Left lobe of liver (tissue), 2 donors: ENCODE data around the gene MAPRE3. TPM values are rescaled to one million over a fixed set of nuclear protein-coding genes. Genes with fewer than 3 reads are reported as not detected.
"Not testable (repeated sequence)": the region's sequence is repeated elsewhere in the genome, so short reads cannot be mapped to it uniquely, and the experiment has no call there.

Experiments used
- ATAC-seq: fragments of 200-7000 bp; cut with Tn5 transposase; one replicate; pipeline ENCODE4 v1.9.1; 2020; ENCODE audit warnings: mild to moderate bottlenecking, moderate library complexity
- DNase-seq: peaks from one replicate; pipeline ENCODE4 v3.0.0-alpha.2; 2020; ENCODE audit warnings: low spot score
- total RNA-seq: library from RNA; stranded (reverse); gene quantifications from one replicate; pipeline ENCODE4 v1.2.1, GENCODE V29; 2021
- donor health status: DM: no; HTN: no; CAD: no; lungs with moderate emphysema.
- donor health status: DM: no; HTN: yes; CAD: no.

The MAPRE3 gene
- total RNA-seq, result 16.6 TPM

DNA sequence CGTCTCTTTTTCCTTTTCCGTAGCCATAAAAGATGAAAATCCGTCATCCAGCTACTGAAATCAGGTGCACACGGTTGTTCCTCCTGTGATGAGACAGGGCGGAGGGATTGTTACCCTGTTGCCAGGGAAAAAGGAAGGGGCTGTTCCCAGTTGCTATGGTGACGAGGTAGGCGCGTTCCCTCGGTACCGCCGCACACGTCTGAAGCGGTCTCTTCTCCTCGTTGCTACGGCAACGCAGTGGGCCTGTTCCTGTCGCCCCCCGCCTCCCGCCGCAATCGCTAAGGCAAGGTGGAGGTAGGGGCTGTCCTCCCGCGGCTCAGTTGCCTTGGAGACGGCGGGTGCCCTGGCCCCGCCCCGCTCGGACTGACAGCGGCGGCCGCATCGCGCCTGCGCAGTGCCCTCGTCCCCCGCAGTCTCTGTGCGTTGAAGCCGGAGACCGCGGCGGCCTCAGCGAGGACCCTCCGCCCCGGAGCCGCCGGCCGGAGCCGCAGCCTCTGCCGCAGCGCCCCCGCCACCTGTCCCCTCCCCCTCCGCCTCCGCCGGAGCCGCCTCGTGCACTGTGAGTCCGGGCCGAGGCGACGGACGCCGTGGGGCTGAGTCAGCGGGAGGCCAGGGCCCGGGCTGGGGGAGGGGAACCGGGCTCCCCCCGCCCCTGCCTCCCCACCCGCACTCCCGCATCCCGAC, at the start of gene MAPRE3:
Gene MAPRE3, plus strand, starts transcription at position 394 of the 684 bp plus-strand sequence. CDS start 51,582 bp downstream, outside the sequence.
- ATAC-seq (peak; percentile 96), DNase-seq (peak; percentile 88)

DNA sequence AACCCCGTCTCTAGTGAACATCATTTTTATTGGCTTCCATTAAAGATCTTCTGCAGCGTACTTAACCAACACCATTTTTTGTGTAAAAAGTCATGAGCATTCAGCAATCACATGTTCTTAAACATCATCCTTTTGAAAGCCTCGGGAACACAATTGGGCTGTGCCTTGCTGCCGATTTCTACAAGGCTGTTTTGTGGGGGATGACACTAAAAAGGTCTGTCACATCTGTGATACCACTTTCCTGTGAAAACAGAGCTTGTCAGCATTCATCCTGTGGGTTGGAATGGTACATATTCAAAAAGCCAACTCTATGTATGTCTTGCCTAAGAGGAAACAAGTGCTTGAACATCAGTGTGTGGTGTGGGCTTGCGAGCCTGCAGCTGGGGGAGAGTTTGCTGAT, 49.1 kb upstream of the MAPRE3 start:
- DNase-seq, result no peak
- ATAC-seq, result no peak

GRCh38 chr2:26922405-26923188, 47.8 kb upstream of the MAPRE3 start:
- DNase-seq (no peak), ATAC-seq (peak; percentile 90)

GRCh38 chr2:26923189-26923466, 47.3 kb upstream of the MAPRE3 start:
- ATAC-seq, DNase-seq: not testable (repeated sequence)

GRCh38 chr2:26924731-26925099, 45.7 kb upstream of the MAPRE3 start:
- no peak for ATAC-seq
- no peak for DNase-seq

- DNase-seq (no peak), ATAC-seq (no peak)
These were observed 45.2 kb upstream of the MAPRE3 start for GRCh38 chr2:26925100-26925791.

DNA sequence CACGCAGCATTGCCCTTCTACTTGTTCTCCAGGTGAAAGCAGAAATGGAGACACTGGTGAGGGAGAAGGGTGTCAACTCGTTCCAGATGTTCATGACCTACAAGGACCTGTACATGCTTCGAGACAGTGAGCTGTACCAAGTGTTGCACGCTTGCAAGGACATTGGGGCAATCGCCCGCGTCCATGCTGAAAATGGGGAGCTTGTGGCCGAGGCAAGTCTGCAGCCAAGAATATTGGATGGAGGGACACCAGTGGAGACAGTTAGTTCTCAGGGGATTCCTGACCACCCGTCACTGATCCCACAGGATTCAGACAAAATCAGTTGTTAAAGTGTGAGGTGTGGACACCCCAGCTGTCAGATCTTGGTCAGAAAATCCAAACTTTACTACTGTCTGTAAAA, 43.2 kb upstream of the MAPRE3 start:
- ATAC-seq, result no peak
- DNase-seq, result no peak

GRCh38 chr2:26932974-26933373, 37.5 kb upstream of the MAPRE3 start:
- DNase-seq, result no peak
- no peak for ATAC-seq

DNA sequence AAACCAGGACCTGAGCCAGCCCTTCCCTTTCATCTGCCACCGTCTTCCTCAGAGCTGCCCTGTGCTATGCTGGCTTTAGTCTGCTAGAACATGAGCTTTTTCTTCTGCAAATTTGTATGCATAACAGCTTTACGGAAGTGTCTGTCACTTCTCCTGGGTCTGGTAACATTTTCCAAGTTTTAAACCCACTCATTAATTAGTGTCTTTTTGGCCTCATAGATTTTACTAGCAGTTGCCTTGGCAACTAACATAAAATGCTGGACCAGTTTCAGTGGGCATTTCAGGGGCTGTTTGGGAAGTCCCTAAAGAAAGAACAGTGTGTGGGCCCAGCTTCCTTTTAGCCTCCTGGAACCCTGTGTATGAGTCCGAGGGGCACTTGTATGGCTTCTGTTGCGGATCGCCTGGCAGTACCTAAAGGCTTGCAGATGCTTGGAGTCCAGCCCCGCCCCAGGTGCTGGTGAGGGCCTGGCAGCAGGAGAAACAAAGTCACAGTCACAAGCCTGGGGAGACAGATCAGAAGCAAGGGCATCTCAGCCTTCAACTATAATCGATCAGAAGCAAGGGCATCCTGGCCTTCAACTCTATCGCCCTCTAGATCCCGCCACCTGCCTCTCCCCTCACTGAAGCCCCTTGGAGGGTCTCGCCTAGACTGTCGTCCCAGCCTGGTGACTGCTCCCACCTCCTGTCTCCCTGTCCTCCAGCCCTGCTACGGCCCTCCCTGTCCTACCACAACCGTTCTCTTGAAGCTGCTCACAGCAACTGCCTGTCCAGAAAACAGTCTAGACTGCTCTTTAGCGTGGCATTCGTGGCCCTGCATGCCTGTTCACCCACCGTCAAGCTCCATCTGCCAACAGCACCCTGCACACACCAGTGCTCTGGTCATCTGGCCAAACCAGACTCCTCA, 36.8 kb upstream of the MAPRE3 start:
- no peak for DNase-seq
- ATAC-seq, result no peak

DNA sequence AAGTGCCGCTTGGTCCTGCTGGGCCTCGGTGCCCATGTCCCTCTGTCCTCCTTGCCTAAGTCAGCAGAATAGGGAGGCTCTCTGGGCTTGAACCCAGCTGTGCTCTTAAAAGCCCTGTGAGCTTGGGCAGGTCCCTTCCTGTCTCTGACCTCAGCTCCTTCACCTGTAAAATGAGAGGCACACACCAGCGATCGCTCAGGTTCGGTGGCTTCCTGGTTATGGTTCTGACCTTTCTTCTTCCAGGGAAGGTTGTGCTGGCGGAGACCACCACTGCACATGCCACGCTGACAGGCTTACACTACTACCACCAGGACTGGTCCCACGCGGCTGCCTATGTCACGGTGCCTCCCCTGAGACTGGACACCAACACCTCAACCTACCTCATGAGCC, 36.1 kb upstream of the MAPRE3 start:
- DNase-seq (no peak), ATAC-seq (no peak)

DNA sequence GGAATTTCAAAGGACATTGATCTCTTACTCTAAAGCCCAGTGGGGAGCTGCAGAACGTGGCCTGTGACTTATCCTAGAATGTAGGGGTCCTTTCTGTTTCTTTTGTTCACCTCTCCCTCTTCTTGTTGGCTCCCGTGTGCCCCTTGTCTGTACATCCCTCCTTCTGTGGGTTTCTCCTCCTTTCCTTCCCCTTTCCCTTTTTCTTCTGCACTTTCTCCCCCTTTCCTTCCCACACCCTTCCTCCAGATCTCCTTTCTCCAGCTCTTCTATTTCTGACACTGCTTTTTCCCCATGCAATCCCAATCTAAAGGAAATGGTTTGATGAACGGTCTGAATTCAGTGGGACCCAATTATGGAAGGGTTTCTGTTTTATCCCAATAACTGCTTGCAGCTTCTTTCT, 35.5 kb upstream of the MAPRE3 start:
- ATAC-seq, result no peak
- no peak for DNase-seq

GRCh38 chr2:26936855-26937254, 33.6 kb upstream of the MAPRE3 start:
- ATAC-seq (no peak), DNase-seq (no peak)

DNA sequence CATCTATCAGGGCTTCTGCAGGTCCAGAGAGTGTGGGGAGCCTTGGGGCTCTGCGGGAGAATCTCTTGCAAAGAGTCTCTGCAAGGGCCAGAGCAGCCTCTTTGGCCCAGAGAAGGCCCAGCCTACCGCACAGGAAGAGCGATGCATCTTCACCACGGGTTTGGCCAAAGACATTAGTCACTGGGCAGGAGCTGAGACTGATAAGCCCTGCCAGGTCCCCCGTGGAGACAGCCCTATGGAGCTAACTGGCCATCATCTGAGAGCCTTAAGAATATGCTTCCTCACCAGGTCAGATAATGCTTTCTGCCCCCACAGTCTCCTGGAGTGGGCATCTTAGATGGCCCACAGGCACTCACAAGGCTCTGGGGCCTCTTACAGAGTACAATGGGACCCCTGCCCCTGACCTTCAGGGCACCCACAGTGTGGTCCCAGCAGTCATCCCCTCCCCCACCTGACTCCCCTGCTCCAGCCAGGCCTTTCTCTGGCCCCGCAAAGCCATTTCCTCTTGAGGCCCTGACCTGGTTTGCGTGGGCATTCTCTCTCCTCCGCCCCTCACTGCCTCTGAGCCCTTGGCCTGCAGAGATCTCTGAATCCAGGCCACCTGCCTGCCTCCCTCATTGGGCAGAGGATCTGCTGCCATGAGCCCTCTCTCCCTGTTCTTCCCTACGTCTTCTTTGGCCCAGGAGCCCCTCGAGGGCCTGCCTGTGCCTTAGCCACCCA, 31.9 kb upstream of the MAPRE3 start:
- no peak for ATAC-seq
- no peak for DNase-seq

DNA sequence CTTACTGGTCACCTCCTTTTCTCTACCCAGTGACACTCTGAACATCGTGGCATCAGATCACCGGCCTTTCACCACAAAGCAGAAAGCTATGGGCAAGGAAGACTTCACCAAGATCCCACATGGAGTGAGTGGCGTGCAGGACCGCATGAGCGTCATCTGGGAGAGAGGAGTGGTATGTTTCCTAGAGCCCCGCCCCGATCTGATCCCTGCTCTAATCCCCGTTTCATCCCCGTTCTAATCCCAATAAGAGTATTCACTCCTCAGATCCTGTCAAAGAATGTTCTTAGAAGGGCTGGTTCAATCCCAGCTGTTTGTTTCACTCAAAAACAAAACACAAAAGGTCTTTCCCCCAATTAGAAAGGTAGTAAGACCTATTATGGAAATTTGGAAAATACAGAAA, 30.4 kb upstream of the MAPRE3 start:
- ATAC-seq (no peak), DNase-seq (no peak)

DNA sequence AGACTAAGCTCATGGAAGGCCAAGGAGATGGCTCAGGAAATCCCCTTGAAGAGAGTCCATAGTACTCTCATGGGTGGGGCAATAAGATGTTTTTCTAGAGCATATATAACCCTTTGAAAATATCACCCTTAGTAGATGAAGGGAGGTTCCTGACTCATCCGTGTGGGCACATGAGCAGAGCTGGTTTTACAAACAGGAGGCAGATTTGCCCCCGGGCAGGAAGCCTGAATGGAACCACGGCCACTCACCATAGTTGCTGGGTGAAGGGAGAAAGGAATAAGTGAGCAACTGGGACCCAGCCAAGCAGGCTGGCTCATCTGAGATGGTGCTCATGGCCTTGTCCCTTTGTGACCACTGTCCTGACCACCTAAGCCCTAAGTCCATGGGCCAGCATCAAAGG, 29.0 kb upstream of the MAPRE3 start:
- ATAC-seq (no peak), DNase-seq (no peak)

DNA sequence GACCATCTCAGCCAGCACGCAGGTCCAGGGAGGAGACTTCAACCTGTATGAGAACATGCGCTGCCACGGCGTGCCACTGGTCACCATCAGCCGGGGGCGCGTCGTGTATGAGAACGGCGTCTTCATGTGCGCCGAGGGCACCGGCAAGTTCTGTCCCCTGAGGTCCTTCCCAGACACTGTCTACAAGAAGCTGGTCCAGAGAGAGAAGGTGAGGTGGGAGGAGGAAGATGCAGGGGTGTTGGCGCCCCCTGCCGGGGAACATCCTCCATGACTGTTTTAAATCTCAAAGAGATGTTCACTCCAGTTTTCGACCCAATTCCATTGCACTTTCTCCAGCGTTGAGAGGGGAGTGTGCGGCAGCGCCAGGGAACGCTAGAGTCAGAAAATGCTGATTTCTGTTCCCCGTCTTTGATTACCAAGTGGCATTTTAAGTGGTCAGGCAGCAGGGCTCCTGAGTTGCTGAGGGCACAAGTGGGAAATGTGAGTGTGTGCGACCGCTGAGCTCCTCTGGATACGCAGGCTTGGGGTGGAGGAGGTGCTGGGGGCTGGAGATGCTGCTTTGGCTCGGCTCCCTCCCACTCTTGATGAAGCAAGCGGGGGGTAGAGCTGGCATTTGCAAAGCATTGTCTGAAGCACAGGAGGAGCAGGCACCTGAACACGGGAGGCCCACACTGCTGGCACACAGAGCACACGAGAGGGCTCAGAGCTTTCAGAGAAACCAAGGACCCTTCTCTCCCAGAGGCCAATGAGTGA, 27.7 kb upstream of the MAPRE3 start:
- peak; percentile 89 for ATAC-seq
- peak; percentile 65 for DNase-seq

- ATAC-seq, result no peak
- DNase-seq, result no peak
These were observed 24.3 kb upstream of the MAPRE3 start for GRCh38 chr2:26945991-26946750.

- peak; percentile 28 for ATAC-seq
- no peak for DNase-seq
These were observed 23.3 kb upstream of the MAPRE3 start for GRCh38 chr2:26946841-26947784.
